Stimulated activated CD4-positive, alpha-beta T cell treated with anti-CD3 and anti-CD28 coated beads, Interleukin-12 subunit alpha, Interleukin-12 subunit beta, amount 100 ng/mL, for 24 hours (primary cell): ENCODE results near the gene CEACAM20.
"Not testable (repeated sequence)": the region's sequence is repeated elsewhere in the genome, so short reads cannot be mapped to it uniquely, and the experiment has no call there.

Experiments used
- DNase-seq, 2 experiments: peaks; one replicate each; pipeline ENCODE4 v3.0.0-alpha.2; 2020; ENCODE audit warnings: low read depth in 2 of 2

Gene CEACAM20

GRCh38 chr19:44548736-44549135 lies 19.3 kb upstream of the CEACAM20 start:
- DNase-seq: no peak

DNA sequence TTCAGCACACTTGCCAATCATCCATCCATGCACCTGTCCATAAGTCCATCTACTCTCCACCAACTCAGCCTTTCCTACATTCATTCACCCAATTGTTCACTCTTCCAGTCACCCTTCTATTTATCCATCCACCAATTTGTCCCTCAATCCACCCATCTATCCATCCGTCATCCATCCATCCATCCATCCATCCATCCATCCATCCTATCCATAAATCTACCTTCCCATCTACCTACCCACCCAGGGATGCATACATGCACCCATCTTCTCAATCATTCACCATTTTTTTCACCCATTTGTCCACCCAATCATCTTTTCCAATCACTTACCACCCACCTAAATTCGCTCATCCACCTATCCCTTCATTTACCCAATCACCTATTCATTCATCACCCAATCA lies 14.6 kb upstream of the CEACAM20 start:
- DNase-seq: no peak

GRCh38 chr19:44542671-44543070 lies 13.2 kb upstream of the CEACAM20 start:
- DNase-seq: no peak

GRCh38 chr19:44540736-44541135 lies 11.3 kb upstream of the CEACAM20 start:
- no peak for DNase-seq

GRCh38 chr19:44539991-44540390 lies 10.5 kb upstream of the CEACAM20 start:
- DNase-seq: no peak

DNA sequence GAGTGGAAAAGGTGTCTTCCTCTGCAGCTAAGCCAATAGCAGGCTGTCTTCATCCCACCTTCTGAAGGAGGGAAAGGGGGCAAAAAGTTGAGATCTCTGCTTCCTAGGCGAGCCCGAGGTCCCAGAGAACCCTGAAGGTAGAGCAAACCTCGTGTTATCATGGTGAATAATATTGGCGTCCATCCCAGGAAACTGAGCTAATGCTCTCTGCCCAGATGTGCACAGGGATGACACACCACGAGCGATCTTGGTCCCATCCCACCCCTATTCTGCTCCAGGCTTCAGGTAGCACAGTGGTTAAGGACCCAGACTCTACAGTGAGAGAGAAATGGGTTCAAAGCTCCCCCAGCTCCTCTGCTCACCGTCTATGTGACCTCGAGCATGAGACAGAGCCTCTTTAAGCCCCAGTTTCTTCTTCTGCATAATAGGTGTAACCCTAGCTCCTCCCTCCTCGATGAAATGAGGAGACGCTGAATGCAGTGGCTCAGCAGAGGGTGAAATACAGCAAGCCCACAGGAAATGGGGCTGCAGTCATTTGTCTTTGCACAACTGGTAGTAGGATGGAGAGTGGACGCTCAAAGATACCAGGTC lies 9.9 kb upstream of the CEACAM20 start:
- DNase-seq: no peak

DNA sequence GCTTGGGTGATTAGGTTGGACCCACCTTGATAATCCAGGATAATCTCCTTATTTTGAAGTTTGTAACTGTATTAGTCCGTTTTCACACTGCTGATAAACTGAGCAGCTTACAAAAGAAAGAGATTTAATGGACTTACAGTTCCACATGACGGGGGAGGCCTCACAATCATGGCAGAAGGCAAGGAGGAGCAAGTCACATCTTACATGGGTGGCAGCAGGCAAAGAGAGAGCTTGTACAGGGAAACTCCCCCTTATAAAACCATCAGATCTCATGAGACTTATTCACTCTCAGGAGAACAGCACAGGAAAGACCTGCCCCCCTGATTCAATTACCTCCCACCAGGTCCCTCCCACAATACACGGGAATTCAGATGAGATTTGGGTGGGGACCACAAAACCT lies 5.9 kb upstream of the CEACAM20 start:
- DNase-seq: not testable (repeated sequence)

DNA sequence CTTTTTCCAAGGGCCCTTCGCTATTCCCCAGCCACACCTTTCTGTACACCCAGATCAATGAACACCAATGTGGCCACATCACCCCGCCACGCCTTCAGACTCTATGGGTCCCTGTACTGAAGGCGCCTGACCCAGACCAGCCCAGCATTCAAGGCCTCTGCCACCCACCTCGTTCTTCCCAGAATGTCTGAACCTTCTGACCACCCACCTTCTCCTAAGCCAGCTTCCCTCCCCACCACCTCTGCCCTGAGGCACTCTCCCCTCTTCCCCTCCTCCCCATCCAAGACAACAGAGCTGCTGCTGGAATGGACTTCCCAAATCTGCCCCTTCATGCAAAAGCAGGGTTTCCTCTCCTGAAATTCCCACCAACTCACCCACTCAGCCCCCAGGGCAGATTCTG lies 3.3 kb upstream of the CEACAM20 start:
- no peak for DNase-seq

GRCh38 chr19:44530777-44531176 lies 1.3 kb upstream of the CEACAM20 start:
- no peak for DNase-seq

DNA sequence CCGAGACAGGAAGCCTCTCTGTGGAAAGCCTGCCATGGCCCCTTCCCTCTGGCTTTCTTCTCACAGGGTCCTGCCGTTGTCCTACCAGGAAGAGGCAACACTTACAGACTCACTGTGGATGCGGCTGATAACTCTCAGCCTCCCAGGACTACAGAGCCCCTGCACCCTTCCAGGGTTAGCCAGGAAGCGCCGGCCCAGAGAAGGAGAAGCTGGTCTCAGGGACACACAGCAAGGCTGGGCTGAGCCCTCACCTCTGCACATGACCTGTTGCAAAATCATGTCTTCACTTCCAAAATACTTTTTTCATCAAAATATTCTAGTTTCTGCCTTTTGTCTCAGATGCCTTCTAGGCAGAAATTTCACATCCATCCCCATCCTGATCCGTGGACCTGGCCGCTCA lies 1.9 kb downstream of the CEACAM20 start:
- DNase-seq: no peak

DNA sequence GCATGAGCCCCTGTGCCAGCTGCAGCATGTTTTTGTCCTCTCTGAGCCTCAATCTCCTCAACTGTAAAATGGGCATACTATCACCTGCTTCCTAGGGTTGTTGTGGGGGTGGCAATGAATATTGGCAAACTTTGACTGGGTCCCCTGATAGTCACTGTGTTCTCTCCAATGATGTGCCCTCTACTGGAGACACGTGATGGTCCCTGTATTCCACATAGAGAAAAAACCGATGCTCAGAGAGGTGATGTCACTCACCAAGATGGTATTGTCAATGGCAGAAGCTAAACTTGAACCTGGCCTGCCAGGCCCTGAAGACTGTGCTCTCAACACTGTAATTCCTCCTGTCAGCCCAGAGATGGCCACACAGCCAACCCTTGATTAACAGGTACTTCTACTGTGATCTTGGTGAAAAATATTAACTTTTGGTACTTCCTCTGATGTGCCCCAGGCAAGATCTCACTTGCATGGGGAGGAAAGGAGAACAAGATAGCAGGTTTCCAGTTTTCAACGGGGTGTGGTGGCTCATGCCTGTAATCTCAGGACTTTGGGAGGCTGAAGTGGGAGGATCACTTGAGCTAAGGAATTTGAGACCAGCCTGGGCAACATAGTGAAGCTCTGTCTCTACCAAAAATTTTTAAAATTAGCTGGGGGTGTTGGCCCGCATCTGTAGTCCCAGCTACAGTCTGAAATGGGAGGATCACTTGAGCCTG lies 3.6 kb downstream of the CEACAM20 start:
- DNase-seq: no peak

DNA sequence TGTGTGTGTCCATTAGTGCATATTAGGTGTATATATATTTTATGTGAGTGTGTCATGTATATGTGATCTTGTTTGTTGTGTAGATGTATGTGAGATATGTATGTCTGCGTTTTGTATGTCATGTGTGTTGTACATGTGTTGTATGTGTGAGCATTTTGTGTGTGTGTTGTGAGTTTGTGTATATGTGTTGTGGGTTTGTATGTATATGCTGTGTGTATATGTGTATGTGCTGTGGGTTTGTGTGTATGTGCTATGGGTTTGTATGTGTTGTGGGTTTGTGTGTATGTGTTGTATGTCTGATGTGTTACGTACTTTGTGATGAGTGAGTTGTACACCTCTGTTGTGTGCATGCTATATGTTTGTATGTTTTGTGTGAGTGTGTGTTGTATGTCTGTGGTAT lies 8.1 kb downstream of the CEACAM20 start:
- no peak for DNase-seq

DNA sequence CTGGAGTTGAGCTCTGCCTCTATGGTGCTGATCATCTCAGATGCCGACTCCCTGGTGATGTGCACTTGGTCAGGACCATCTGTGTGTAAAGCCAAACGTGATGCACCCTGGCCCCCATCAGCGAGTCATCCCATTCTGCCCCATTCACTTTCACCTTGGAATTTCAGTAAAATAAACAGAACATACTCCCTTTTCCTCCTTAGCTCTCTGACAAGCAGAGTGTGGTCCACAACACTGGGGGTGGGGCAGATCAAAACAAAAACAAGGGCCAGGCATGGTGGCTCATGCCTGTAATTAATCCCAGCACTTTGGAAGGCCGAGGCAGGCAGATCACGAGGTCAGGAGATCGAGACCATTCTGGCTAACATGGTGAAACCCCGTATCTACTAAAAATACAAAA lies 12.3 kb downstream of the CEACAM20 start:
- DNase-seq: no peak

DNA sequence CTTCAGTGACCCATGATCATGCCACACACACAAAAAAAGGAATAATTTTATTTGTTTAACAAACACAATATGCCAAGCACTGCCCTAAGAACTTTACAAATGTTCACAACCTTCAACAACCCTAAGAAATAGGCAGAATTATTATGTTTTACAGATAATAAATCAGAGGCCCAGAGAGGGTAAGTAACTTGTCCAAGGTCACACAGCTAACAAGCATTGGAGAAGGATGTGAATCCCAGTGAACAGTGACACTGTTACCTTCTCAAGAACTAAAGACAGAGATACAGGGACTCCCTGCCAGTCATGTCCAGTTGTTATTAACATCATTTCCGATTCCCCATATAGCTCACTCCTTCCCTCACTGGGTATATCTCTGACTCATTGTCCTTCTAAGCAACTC lies 13.6 kb downstream of the CEACAM20 start:
- DNase-seq: no peak

- DNase-seq: no peak
Measured at GRCh38 chr19:44515031-44515430, 14.4 kb downstream of the CEACAM20 start.

DNA sequence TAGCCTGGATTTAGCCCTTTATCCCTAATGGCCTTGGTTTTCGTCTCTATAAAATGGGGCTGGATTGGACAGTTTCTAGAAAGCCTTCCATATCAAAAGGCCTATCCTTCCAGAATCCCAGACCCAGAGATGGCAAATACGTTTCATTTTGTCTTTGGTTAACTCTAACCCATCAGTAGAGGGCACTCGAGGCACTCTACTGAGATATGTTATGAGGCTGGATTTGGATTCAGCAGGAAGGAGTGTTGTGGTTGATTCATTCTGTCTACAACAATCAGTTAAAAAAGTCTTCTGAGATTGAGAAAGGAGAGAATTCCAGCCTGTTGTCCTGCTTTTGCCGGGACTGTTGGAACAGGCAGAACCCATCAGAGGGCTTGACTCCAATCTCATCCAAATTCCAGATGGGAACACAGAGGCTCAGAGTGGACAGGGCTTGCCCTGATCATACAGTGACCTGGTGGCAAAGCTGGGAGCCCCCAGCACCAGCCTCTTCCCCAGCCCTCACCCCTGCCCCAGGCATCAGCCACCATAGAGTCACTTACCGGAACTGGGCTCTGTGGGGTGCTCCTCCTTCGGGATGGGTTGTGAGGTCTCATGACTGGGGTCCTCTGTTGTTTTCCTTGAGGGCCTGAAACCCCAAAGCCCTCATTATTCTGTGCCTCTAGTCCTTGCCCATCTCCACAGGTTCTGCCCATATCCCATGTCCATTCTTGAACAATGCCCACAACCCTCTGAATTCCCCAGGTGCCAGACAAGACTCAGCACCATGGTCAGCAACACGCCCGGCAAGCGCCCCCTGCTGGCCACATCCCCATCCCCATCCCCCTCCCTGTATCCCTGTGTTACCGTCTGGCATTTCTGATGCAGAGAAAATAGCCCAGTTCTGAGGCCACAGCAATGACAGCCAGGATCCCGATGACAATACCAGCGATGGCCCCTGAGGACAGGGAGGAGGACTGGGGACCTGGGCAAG lies 16.9 kb downstream of the CEACAM20 start:
- DNase-seq: peak in 1 of 2 experiments; percentile 37

DNA sequence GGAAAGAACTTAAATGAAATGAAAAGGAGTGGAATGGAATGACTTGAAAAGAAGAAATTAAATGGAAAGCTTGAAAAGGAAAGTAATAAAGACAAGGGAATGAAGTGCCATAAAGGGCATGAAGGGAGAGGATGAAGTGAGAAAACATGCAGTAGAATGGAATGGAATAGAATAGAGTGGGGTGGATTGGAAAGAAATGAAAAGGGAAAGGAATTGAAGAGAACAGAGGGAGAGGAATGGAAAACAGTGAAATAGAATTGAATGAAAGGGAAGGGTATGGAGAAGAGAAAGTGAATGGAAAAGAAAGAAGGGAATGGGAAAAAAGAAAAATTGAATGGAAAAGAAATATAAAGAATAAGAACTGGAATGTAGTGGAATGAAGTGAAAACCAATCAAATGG lies 20.0 kb downstream of the CEACAM20 start:
- DNase-seq: no peak

- DNase-seq: peak; percentile 91 to 93
Measured at GRCh38 chr19:44499962-44500949, 29.2 kb downstream of the CEACAM20 start, which contains the start of gene ZNF180. Gene ZNF180 (minus strand): TSS chr19:44500522. CDS start chr19:44497334, 3,188 bp downstream.

- DNase-seq: no peak
Measured at GRCh38 chr19:44499559-44499958, 29.9 kb downstream of the CEACAM20 start.

DNA sequence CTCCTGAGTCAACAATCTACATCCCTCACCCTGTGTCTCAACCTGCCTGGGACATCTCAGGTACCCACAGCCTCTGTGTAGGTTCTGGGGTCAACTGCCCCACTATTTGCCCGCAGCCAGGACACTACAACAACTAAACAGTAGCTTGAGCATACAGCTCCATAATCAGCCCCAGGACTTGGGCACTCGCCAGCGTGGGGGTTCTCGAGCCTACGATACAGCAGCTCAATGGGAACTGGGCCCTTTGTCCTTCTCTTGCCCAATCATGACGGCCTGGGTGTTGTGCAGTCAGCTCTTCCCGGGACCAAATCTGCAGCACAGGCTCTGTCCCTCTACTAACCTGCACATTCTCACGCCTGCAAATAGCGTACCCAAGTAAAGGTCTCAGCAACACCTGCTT lies 30.5 kb downstream of the CEACAM20 start:
- DNase-seq: no peak

- DNase-seq: no peak
Measured at GRCh38 chr19:44496711-44497110, 32.8 kb downstream of the CEACAM20 start.
